Measurements from ENCODE around the gene MYH7.

DNA sequence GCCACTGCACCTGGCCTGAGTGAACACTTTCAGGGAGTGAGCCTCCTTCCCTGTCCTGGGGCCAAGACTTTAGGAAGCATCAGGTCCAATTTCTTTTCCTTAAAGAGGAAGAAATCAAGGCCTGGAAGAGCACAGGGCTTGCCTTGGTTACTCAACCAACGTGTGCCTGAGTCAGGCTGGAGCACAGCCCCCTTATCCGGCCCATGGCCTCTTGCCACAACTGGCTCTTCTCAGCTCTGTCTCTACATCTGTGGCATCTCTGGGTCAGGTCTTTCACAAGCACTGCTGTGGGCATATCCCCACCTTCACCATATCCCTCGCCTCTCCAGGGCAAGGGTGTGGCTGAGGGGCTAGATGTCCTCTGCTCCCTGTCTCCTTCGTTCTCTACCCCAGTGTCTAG, 34.2 kb downstream of the MYH7 start:
- TF ChIP-seq, protein P1, sequence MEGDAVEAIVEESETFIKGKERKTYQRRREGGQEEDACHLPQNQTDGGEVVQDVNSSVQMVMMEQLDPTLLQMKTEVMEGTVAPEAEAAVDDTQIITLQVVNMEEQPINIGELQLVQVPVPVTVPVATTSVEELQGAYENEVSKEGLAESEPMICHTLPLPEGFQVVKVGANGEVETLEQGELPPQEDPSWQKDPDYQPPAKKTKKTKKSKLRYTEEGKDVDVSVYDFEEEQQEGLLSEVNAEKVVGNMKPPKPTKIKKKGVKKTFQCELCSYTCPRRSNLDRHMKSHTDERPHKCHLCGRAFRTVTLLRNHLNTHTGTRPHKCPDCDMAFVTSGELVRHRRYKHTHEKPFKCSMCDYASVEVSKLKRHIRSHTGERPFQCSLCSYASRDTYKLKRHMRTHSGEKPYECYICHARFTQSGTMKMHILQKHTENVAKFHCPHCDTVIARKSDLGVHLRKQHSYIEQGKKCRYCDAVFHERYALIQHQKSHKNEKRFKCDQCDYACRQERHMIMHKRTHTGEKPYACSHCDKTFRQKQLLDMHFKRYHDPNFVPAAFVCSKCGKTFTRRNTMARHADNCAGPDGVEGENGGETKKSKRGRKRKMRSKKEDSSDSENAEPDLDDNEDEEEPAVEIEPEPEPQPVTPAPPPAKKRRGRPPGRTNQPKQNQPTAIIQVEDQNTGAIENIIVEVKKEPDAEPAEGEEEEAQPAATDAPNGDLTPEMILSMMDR (IDR thresholded peaks at IDR 0.05) = no peak
- no peak for TF ChIP-seq ELF4 (CRISPR knock-in tag; IDR thresholded peaks at IDR 0.05; ENCODE audit: low read depth)
- TF ChIP-seq, protein P2, sequence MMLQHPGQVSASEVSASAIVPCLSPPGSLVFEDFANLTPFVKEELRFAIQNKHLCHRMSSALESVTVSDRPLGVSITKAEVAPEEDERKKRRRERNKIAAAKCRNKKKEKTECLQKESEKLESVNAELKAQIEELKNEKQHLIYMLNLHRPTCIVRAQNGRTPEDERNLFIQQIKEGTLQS (CRISPR knock-in tag; conservative IDR thresholded peaks at IDR 0.05) = no peak
- TF ChIP-seq, protein P3, sequence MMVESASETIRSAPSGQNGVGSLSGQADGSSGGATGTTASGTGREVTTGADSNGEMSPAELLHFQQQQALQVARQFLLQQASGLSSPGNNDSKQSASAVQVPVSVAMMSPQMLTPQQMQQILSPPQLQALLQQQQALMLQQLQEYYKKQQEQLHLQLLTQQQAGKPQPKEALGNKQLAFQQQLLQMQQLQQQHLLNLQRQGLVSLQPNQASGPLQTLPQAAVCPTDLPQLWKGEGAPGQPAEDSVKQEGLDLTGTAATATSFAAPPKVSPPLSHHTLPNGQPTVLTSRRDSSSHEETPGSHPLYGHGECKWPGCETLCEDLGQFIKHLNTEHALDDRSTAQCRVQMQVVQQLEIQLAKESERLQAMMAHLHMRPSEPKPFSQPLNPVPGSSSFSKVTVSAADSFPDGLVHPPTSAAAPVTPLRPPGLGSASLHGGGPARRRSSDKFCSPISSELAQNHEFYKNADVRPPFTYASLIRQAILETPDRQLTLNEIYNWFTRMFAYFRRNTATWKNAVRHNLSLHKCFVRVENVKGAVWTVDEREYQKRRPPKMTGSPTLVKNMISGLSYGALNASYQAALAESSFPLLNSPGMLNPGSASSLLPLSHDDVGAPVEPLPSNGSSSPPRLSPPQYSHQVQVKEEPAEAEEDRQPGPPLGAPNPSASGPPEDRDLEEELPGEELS (CRISPR knock-in tag; IDR thresholded peaks at IDR 0.05) = no peak
- no peak for TF ChIP-seq ZNF263 (CRISPR knock-in tag; IDR thresholded peaks at IDR 0.05; ENCODE audit: low read depth)
- no peak for TF ChIP-seq TEAD1 (CRISPR knock-in tag; IDR thresholded peaks at IDR 0.05)
- no peak for TF ChIP-seq HMGA2 (CRISPR knock-in tag; IDR thresholded peaks at IDR 0.05)
- TF ChIP-seq CBFB (CRISPR knock-in tag; IDR thresholded peaks at IDR 0.05; ENCODE audit: low read depth) = no peak
- TF ChIP-seq SP1 (CRISPR knock-in tag; conservative IDR thresholded peaks at IDR 0.05) = no peak

Measured in WTC11 (cell line).